A673 (cell line): Measurements from ENCODE around the gene EPHA8.

Source experiments
- CTCF ChIP-seq: fragments of 300-800, 200-600 bp; sonication (generic); conservative IDR thresholded peaks from 2 replicates; pipeline ENCODE4 v1.5.1; 2017; ENCODE audit warnings: low read depth, mild to moderate bottlenecking, antibody characterized with exemption, low read length, moderate library complexity, mixed read lengths
- EZH2 ChIP-seq: fragments of 200-600 bp; sonication (generic); IDR thresholded peaks from 2 replicates; pipeline ENCODE4 v1.6.1; 2017; ENCODE audit warnings: borderline replicate concordance, low read depth, mild to moderate bottlenecking, mixed read lengths, antibody characterized with exemption, low read length; ENCODE audit not compliant: poor library complexity, severe bottlenecking

GRCh38 chr1:22600071-22600816 is 37.0 kb downstream of the EPHA8 start:
- TF ChIP-seq CTCF, result no peak
- no peak for TF ChIP-seq EZH2
